ENCODE data around the gene CERS6.

CERS6 gene

DNA sequence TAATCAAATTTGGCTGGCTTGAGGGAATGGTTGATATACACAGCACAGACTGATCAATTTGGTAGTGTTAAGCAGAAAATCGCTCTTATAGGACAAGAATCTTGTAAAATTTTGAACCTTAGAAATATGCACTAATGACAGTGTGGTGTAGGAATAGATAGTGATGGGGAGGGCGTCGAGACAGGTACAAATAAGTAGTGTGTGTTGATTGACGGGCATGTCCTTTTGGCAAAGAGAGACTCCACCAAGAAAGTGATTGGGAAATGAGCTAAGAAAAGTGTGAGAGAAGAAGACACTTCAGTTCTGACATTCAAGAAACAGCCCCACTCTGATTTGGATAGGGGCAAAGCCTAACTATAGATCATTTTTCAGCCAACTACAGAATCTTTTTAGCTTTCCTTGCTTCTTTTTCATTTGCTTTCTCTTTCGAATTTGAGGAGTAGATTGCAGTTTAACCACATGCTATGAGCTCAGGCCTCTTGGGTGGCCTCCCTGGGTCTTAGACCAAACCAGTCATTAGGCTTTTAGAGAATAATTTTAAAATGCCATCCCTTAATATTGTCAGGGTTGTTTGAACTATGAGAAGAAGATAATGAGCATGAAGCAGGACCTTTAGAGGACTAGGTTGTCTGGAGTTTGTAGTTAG, 127.1 kb downstream of the CERS6 start (continued):
- TF ChIP-seq MEIS1 (CRISPR knock-in tag; IDR thresholded peaks at IDR 0.05; ENCODE audit: borderline replicate concordance) (no peak), ZNF114 (tag by site-specific recombination; IDR thresholded peaks at IDR 0.05) (no peak), SETDB1 (IDR thresholded peaks at IDR 0.05; ENCODE audit: insufficient read length, low read length) (no peak)
- TF ChIP-seq, protein P1, sequence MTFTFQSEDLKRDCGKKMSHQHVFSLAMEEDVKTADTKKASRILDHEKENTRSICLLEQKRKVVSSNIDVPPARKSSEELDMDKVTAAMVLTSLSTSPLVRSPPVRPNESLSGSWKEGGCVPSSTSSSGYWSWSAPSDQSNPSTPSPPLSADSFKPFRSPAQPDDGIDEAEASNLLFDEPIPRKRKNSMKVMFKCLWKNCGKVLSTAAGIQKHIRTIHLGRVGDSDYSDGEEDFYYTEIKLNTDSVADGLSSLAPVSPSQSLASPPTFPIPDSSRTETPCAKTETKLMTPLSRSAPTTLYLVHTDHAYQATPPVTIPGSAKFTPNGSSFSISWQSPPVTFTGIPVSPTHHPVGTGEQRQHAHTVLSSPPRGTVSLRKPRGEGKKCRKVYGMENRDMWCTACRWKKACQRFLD (tag by site-specific recombination; IDR thresholded peaks at IDR 0.05) = no peak

DNA sequence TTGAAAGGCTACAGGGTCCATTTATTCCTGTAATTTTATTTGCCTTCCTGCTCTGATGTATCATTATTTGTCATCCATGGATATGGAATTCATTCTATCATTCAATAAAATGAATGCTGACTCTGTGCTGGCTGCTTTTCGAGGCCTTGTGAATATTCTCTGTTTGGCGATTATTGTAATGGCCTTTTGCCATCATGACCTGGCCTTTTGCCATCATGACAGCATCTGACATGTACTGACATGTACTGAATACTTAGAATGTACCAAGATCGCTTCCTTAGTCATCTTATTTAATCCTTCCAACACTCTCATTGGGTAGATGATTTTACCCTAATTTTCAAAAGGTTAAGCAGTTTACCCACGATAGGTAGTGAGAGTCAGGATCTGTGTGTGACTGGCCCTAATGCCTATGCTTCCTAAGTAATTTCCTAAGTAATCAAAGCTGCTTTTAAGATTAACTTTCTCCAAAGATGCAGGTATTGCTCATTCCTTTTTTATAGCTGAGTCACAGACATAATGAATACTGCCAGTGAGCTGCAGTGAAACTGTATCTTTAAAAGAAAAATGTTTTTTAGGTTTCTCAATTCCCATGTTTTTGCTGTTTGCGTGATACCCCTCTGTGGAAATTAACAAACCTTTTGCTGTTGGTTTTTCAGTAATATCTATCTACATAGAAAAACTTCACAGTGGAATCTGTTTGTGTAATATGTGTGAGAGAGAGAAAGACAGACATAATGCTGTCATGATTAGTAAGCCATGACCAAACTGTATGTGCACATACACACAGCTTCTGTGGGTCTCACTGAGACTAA, 127.8 kb downstream of the CERS6 start:
- Histone ChIP-seq H3K9me3 (ENCODE audit: control insufficient read depth, insufficient read depth, low read depth, low read length) (no peaks in the 10 kb centered on the region), H3K27ac (ENCODE audit: extremely low read depth, low read depth, low read length) (no peak overlapping the region), H3K4me1 (ENCODE audit: control insufficient read depth, insufficient read depth, low read length) (0 out of 2 replicates have a peak, but pooled peaks cover 6% of the 10 kb centered on the region), H3K36me3 (ENCODE audit: control insufficient read depth in 2 of 2, insufficient read depth in 1 of 2, low read length in 2 of 2) (no peaks in the 10 kb centered on the region), H3K4me3 (ENCODE audit: low read depth, low read length) (no peak overlapping the region)
- POLR2A ChIA-PET = no interaction called here
- CTCF ChIA-PET = interaction anchor here (0.7 kb wide), 1 partner anchor 73 kb away, joined by 3 read pairs; no protein-coding TSS in a partner anchor
- TF ChIP-seq ZFP37 (tag by site-specific recombination; IDR thresholded peaks at IDR 0.05) (no peak), ZEB2 (tag by site-specific recombination; IDR thresholded peaks at IDR 0.05) (0 out of 2 replicates have a peak, but pooled peaks have one; percentile 13), TRIM28 (IDR thresholded peaks at IDR 0.05; ENCODE audit: borderline replicate concordance, low read length) (peak; percentile 42; the same call in 1 of the 2 replicates), ZBTB7A (tag by site-specific recombination; IDR thresholded peaks at IDR 0.05; ENCODE audit: low read depth) (no peak), SP3 (tag by site-specific recombination; IDR thresholded peaks at IDR 0.05) (no peak), ZNF549 (tag by site-specific recombination; IDR thresholded peaks at IDR 0.05) (no peak), ZNF221 (tag by site-specific recombination; IDR thresholded peaks at IDR 0.05; ENCODE audit: borderline replicate concordance) (no peak), ZNF560 (tag by site-specific recombination; IDR thresholded peaks at IDR 0.05; ENCODE audit: borderline replicate concordance) (no peak), SCRT1 (tag by site-specific recombination; IDR thresholded peaks at IDR 0.05; ENCODE audit: borderline replicate concordance) (no peak), ZNF366 (tag by site-specific recombination; conservative IDR thresholded peaks at IDR 0.05) (0 out of 2 replicates have a peak, but pooled peaks have one; percentile 14), ZNF514 (tag by site-specific recombination; IDR thresholded peaks at IDR 0.05) (no peak)
- TF ChIP-seq, protein P2, sequence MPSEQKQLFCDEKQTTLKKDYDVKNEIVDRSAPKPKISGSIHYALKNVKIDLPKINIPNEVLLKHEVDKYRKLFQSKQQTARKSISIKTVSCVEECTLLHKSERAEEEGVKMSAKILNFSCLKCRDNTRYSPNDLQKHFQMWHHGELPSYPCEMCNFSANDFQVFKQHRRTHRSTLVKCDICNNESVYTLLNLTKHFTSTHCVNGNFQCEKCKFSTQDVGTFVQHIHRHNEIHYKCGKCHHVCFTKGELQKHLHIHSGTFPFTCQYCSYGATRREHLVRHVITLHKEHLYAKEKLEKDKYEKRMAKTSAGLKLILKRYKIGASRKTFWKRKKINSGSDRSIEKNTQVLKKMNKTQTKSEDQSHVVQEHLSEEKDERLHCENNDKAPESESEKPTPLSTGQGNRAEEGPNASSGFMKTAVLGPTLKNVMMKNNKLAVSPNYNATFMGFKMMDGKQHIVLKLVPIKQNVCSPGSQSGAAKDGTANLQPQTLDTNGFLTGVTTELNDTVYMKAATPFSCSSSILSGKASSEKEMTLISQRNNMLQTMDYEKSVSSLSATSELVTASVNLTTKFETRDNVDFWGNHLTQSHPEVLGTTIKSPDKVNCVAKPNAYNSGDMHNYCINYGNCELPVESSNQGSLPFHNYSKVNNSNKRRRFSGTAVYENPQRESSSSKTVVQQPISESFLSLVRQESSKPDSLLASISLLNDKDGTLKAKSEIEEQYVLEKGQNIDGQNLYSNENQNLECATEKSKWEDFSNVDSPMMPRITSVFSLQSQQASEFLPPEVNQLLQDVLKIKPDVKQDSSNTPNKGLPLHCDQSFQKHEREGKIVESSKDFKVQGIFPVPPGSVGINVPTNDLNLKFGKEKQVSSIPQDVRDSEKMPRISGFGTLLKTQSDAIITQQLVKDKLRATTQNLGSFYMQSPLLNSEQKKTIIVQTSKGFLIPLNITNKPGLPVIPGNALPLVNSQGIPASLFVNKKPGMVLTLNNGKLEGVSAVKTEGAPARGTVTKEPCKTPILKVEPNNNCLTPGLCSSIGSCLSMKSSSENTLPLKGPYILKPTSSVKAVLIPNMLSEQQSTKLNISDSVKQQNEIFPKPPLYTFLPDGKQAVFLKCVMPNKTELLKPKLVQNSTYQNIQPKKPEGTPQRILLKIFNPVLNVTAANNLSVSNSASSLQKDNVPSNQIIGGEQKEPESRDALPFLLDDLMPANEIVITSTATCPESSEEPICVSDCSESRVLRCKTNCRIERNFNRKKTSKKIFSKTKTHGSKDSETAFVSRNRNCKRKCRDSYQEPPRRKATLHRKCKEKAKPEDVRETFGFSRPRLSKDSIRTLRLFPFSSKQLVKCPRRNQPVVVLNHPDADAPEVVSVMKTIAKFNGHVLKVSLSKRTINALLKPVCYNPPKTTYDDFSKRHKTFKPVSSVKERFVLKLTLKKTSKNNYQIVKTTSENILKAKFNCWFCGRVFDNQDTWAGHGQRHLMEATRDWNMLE (tag by site-specific recombination; conservative IDR thresholded peaks at IDR 0.05; ENCODE audit: low read depth) = no peak
- TF ChIP-seq, protein P3, sequence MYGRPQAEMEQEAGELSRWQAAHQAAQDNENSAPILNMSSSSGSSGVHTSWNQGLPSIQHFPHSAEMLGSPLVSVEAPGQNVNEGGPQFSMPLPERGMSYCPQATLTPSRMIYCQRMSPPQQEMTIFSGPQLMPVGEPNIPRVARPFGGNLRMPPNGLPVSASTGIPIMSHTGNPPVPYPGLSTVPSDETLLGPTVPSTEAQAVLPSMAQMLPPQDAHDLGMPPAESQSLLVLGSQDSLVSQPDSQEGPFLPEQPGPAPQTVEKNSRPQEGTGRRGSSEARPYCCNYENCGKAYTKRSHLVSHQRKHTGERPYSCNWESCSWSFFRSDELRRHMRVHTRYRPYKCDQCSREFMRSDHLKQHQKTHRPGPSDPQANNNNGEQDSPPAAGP (tag by site-specific recombination; IDR thresholded peaks at IDR 0.05) = no peak
- TF ChIP-seq, protein P4, sequence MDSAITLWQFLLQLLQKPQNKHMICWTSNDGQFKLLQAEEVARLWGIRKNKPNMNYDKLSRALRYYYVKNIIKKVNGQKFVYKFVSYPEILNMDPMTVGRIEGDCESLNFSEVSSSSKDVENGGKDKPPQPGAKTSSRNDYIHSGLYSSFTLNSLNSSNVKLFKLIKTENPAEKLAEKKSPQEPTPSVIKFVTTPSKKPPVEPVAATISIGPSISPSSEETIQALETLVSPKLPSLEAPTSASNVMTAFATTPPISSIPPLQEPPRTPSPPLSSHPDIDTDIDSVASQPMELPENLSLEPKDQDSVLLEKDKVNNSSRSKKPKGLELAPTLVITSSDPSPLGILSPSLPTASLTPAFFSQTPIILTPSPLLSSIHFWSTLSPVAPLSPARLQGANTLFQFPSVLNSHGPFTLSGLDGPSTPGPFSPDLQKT (IDR thresholded peaks at IDR 0.05; ENCODE audit: borderline replicate concordance, low read depth, low read length) = no peak
- TF ChIP-seq, protein P5, sequence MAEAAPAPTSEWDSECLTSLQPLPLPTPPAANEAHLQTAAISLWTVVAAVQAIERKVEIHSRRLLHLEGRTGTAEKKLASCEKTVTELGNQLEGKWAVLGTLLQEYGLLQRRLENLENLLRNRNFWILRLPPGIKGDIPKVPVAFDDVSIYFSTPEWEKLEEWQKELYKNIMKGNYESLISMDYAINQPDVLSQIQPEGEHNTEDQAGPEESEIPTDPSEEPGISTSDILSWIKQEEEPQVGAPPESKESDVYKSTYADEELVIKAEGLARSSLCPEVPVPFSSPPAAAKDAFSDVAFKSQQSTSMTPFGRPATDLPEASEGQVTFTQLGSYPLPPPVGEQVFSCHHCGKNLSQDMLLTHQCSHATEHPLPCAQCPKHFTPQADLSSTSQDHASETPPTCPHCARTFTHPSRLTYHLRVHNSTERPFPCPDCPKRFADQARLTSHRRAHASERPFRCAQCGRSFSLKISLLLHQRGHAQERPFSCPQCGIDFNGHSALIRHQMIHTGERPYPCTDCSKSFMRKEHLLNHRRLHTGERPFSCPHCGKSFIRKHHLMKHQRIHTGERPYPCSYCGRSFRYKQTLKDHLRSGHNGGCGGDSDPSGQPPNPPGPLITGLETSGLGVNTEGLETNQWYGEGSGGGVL (tag by site-specific recombination; IDR thresholded peaks at IDR 0.05) = no peak
- TF ChIP-seq, protein P6, sequence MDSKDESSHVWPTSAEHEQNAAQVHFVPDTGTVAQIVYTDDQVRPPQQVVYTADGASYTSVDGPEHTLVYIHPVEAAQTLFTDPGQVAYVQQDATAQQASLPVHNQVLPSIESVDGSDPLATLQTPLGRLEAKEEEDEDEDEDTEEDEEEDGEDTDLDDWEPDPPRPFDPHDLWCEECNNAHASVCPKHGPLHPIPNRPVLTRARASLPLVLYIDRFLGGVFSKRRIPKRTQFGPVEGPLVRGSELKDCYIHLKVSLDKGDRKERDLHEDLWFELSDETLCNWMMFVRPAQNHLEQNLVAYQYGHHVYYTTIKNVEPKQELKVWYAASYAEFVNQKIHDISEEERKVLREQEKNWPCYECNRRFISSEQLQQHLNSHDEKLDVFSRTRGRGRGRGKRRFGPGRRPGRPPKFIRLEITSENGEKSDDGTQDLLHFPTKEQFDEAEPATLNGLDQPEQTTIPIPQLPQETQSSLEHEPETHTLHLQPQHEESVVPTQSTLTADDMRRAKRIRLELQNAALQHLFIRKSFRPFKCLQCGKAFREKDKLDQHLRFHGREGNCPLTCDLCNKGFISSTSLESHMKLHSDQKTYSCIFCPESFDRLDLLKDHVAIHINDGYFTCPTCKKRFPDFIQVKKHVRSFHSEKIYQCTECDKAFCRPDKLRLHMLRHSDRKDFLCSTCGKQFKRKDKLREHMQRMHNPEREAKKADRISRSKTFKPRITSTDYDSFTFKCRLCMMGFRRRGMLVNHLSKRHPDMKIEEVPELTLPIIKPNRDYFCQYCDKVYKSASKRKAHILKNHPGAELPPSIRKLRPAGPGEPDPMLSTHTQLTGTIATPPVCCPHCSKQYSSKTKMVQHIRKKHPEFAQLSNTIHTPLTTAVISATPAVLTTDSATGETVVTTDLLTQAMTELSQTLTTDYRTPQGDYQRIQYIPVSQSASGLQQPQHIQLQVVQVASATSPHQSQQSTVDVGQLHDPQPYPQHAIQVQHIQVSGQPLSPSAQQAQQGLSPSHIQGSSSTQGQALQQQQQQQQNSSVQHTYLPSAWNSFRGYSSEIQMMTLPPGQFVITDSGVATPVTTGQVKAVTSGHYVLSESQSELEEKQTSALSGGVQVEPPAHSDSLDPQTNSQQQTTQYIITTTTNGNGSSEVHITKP (tag by site-specific recombination; IDR thresholded peaks at IDR 0.05) = peak; percentile 84
